ENCODE results near the gene ENPP7.

- TF ChIP-seq POLR2A (IDR thresholded peaks at IDR 0.05; ENCODE audit: low read depth, low read length) (no peak), POLR2AphosphoS5 (IDR thresholded peaks at IDR 0.05; ENCODE audit: low read depth, low read length) (no peak), TAF1 (IDR thresholded peaks at IDR 0.05; ENCODE audit: low read depth, low read length) (no peak)
These were observed 45.6 kb upstream of the ENPP7 start for GRCh38 chr17:79685121-79685520.

Data from GM12891 (cell line).